ENCODE data around the gene SRGN.

The SRGN gene

DNA sequence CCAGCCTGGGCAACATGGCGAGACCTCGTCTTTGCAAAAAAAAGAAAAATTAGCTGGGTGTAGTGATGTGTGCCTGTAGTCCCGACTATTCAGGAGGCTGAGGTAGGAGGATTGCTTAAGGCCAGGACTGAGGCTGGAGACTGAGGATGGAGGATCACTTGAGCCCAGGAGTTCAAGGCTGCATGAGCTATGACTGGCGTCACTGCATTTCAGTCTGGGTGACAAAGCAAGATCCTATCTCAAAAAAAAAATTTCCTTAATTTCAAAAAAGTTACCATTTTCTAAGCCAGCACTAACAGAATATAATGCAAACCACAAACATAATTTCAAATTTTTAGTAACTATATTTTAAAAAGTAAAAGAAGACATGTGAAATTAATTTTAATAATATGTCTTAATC lies 13.4 kb upstream of the SRGN start:
- Histone ChIP-seq H3K9me3 (ENCODE audit: control insufficient read depth in 1 of 2, low read length in 2 of 2) (no peaks in the 10 kb centered on the region), H3K36me3 (ENCODE audit: control insufficient read depth in 1 of 2, insufficient read depth in 2 of 2, low read length in 2 of 2) (no peaks in the 10 kb centered on the region), H3K4me1 (ENCODE audit: control insufficient read depth in 1 of 2, insufficient read depth in 2 of 2, low read length in 2 of 2) (no peaks in the 10 kb centered on the region), H3K27ac (ENCODE audit: low read length) (no peak overlapping the region), H3K4me3 (ENCODE audit: low read depth in 1 of 2, low read length in 2 of 2) (no peak overlapping the region), H3K27me3 (ENCODE audit: low read depth, low read length) (no peaks in the 10 kb centered on the region)

GRCh38 chr10:69075431-69075830 lies 12.5 kb upstream of the SRGN start:
- Histone ChIP-seq H3K27ac (ENCODE audit: low read length) (no peak overlapping the region), H3K27me3 (ENCODE audit: low read depth, low read length) (no peaks in the 10 kb centered on the region), H3K4me1 (ENCODE audit: control insufficient read depth in 1 of 2, insufficient read depth in 2 of 2, low read length in 2 of 2) (no peaks in the 10 kb centered on the region), H3K4me3 (ENCODE audit: low read depth in 1 of 2, low read length in 2 of 2) (no peak overlapping the region), H3K36me3 (ENCODE audit: control insufficient read depth in 1 of 2, insufficient read depth in 2 of 2, low read length in 2 of 2) (no peaks in the 10 kb centered on the region), H3K9me3 (ENCODE audit: control insufficient read depth in 1 of 2, low read length in 2 of 2) (no peaks in the 10 kb centered on the region)

GRCh38 chr10:69078311-69078710 lies 9.6 kb upstream of the SRGN start:
- Histone ChIP-seq H3K9me3 (ENCODE audit: control insufficient read depth in 1 of 2, low read length in 2 of 2) (no peaks in the 10 kb centered on the region), H3K36me3 (ENCODE audit: control insufficient read depth in 1 of 2, insufficient read depth in 2 of 2, low read length in 2 of 2) (no peaks in the 10 kb centered on the region)

DNA sequence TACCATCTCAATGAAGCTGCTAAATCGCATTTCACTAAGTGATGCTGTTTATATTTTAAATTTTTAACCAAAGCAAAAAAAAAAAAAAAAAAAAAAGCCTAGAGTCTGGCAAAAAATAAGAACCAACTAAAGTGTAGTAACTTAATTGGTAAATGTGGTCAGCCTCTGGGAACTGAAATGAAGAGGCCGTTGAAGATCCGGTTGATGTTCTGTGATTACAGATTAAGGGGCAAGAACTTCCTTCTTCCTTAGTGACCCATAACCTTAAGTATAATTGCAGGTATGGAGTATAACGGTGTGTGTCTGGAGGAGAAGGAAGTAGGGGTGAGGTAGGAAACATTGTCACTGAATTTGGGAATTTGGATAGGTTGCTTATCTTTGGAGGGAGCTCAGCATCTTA lies 7.7 kb upstream of the SRGN start:
- H3K4me1 ChIP-seq (ENCODE audit: control insufficient read depth in 1 of 2, insufficient read depth in 2 of 2, low read length in 2 of 2) = no peaks in the 10 kb centered on the region
- no peaks in the 10 kb centered on the region for H3K9me3 ChIP-seq (ENCODE audit: control insufficient read depth in 1 of 2, low read length in 2 of 2)
- H3K4me3 ChIP-seq (ENCODE audit: low read depth in 1 of 2, low read length in 2 of 2) = no peak overlapping the region
- no peaks in the 10 kb centered on the region for H3K36me3 ChIP-seq (ENCODE audit: control insufficient read depth in 1 of 2, insufficient read depth in 2 of 2, low read length in 2 of 2)
- H3K27me3 ChIP-seq (ENCODE audit: low read depth, low read length) = no peaks in the 10 kb centered on the region
- no peak overlapping the region for H3K27ac ChIP-seq (ENCODE audit: low read length)

More at GRCh38 chr10:69078311-69078710, 9.6 kb upstream of the SRGN start:
- Histone ChIP-seq H3K4me3 (ENCODE audit: low read depth in 1 of 2, low read length in 2 of 2) (no peak overlapping the region), H3K27me3 (ENCODE audit: low read depth, low read length) (no peaks in the 10 kb centered on the region), H3K4me1 (ENCODE audit: control insufficient read depth in 1 of 2, insufficient read depth in 2 of 2, low read length in 2 of 2) (no peaks in the 10 kb centered on the region), H3K27ac (ENCODE audit: low read length) (no peak overlapping the region)

DNA sequence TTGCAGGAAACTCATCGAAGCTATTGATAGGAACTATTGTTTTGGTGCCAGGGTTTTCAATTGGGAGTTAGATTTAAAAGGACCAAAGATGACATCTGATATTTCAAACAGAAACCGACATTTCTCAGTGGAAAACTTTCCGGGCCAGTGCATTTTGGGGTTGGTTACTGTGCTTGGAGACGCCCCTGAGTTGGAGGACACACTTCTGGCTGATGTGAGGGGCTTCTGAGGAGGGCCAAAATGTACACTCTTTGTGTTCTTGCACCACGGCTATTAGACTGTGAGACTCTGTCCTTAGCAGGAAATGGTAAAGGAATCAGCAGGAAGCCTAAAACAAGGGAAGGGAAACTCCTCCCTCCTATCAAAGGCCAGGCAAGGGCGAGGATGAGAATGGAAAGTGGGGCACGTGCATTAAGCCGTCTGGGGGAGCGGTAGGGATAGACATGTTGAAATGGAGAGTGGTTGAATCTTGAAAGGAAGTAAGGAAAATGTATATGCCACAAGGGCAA lies 1.8 kb upstream of the SRGN start:
- H3K4me1 ChIP-seq (ENCODE audit: control insufficient read depth in 1 of 2, insufficient read depth in 2 of 2, low read length in 2 of 2) = no peaks in the 10 kb centered on the region
- H3K27me3 ChIP-seq (ENCODE audit: low read depth, low read length) = no peaks in the 10 kb centered on the region
- H3K36me3 ChIP-seq (ENCODE audit: control insufficient read depth in 1 of 2, insufficient read depth in 2 of 2, low read length in 2 of 2) = peaks cover 0 to 8% of the 10 kb centered on the region in 2 donors
- no peaks in the 10 kb centered on the region for H3K9me3 ChIP-seq (ENCODE audit: control insufficient read depth in 1 of 2, low read length in 2 of 2)
- peak overlapping the region; percentile 67 for H3K27ac ChIP-seq (ENCODE audit: low read length)
- H3K4me3 ChIP-seq (ENCODE audit: low read depth in 1 of 2, low read length in 2 of 2) = peak overlapping the region; percentile 24 to 42

DNA sequence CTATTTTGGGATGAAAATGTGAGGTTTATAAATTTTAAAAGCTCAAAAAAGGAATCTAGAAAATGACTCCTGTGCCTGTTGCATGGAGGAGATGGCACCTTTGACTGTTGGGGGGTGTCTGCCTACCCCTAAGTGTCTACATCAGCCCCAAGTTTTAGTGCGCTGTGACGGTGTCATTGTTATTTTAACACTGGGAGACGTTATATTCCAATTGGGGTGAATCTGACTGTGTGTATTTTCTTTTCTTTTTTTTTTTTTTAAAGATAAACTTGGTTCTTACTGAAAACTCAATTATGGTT lies 517 bp downstream of the SRGN start:
- no peaks in the 10 kb centered on the region for H3K4me1 ChIP-seq (ENCODE audit: control insufficient read depth in 1 of 2, insufficient read depth in 2 of 2, low read length in 2 of 2)
- no peaks in the 10 kb centered on the region for H3K9me3 ChIP-seq (ENCODE audit: control insufficient read depth in 1 of 2, low read length in 2 of 2)

DNA sequence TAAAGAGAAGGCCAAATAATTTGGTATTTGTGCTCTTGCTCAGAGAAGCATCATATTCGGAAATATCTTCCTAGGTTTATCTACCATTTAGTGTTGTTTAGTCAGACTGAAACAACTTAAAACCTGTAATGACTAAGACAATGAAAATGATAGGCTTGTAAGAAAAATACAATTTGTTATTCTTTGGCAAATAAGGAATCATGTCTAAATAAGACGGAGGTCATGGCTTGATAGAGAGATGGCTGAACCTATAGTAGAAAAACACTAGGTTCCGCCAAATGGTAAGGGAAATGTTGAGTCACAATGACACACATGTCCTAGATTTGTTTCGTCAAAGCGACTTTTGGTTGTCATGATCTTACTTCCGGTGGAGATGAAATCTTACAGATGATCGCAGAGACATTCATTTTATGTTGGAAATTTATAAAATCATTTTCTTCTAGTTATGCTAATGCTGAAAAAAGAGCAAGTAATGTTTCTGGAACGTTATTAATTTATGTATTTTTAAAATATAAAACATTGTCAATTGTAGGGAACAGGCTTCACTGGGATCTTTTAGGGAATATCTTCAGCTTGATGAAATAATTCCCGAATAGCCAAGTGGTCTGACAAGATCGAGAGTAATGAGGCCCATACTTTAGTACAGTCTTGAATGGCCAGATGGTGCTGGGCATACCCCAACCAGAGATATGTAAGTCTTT lies 1.0 kb downstream of the SRGN start:
- H3K4me1 ChIP-seq (ENCODE audit: control insufficient read depth in 1 of 2, insufficient read depth in 2 of 2, low read length in 2 of 2) = no peaks in the 10 kb centered on the region
- H3K27ac ChIP-seq (ENCODE audit: low read length) = peak overlapping the region; percentile 97
- H3K4me3 ChIP-seq (ENCODE audit: low read depth in 1 of 2, low read length in 2 of 2) = peak overlapping the region; percentile 49 to 57

More for the DNA sequence above, 517 bp downstream of the SRGN start:
- Histone ChIP-seq H3K27ac (ENCODE audit: low read length) (peak overlapping the region; percentile 97), H3K36me3 (ENCODE audit: control insufficient read depth in 1 of 2, insufficient read depth in 2 of 2, low read length in 2 of 2) (peaks cover 0 to 8% of the 10 kb centered on the region in 2 donors), H3K27me3 (ENCODE audit: low read depth, low read length) (no peaks in the 10 kb centered on the region), H3K4me3 (ENCODE audit: low read depth in 1 of 2, low read length in 2 of 2) (peak overlapping the region; percentile 49 to 57)

DNA sequence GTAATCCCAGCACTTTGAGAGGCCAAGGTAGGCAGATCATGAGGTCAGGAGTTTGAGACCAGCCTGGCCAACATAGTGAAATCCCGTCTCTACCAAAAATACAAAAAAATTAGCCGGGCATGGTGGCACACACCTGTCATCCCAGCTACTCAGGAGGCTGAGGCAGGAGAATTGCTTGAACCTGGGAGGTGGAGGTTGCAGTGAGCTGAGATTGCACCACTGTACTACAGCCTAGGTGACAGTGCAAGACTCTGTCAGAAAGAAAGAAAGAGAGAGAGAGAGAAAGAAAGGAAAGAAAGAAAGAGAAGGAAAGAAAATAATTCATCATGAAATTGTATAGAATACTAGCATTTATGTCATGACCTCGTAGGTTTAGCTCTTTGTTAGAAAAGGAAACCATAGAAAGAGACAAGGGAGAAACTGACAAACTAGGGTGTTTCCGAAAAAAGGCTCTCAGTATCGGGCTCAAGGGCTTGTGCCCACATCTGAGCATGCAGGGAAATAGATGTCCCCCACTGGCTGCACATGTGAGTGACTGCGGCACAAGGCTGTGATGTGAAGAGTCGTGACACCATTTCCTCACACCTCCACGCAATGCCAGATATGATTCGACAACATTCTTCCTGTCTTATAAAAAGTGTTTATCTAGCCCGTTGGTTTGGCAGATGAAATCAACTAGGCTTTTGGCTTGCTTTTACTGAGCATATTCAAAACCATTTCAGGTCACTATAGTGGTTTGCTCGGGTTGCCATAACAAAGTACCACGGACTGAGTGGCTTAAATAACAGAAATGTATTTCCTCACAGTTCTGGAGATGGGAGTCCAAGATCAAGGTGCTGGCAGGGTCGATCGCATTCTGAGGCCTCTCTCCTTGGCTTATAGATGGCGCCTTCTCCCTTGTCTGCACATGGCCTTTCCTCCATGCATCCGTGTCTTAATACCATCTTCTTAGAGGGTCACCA lies 2.0 kb downstream of the SRGN start:
- Histone ChIP-seq H3K4me1 (ENCODE audit: control insufficient read depth in 1 of 2, insufficient read depth in 2 of 2, low read length in 2 of 2) (no peaks in the 10 kb centered on the region), H3K27me3 (ENCODE audit: low read depth, low read length) (no peaks in the 10 kb centered on the region), H3K4me3 (ENCODE audit: low read depth in 1 of 2, low read length in 2 of 2) (peak overlapping the region; percentile 45 to 57), H3K36me3 (ENCODE audit: control insufficient read depth in 1 of 2, insufficient read depth in 2 of 2, low read length in 2 of 2) (peaks cover 0 to 8% of the 10 kb centered on the region in 2 donors), H3K27ac (ENCODE audit: low read length) (peak overlapping the region; percentile 97), H3K9me3 (ENCODE audit: control insufficient read depth in 1 of 2, low read length in 2 of 2) (no peaks in the 10 kb centered on the region)

More for the DNA sequence above, 1.0 kb downstream of the SRGN start:
- Histone ChIP-seq H3K9me3 (ENCODE audit: control insufficient read depth in 1 of 2, low read length in 2 of 2) (no peaks in the 10 kb centered on the region), H3K36me3 (ENCODE audit: control insufficient read depth in 1 of 2, insufficient read depth in 2 of 2, low read length in 2 of 2) (peaks cover 0 to 8% of the 10 kb centered on the region in 2 donors), H3K27me3 (ENCODE audit: low read depth, low read length) (no peaks in the 10 kb centered on the region)

- Histone ChIP-seq H3K9me3 (ENCODE audit: control insufficient read depth in 1 of 2, low read length in 2 of 2) (no peaks in the 10 kb centered on the region), H3K27ac (ENCODE audit: low read length) (peak overlapping the region; percentile 97), H3K36me3 (ENCODE audit: control insufficient read depth in 1 of 2, insufficient read depth in 2 of 2, low read length in 2 of 2) (peaks cover 0 to 8% of the 10 kb centered on the region in 2 donors), H3K27me3 (ENCODE audit: low read depth, low read length) (no peaks in the 10 kb centered on the region), H3K4me3 (ENCODE audit: low read depth in 1 of 2, low read length in 2 of 2) (peak overlapping the region; percentile 45 to 57), H3K4me1 (ENCODE audit: control insufficient read depth in 1 of 2, insufficient read depth in 2 of 2, low read length in 2 of 2) (no peaks in the 10 kb centered on the region)
Measured at GRCh38 chr10:69090685-69091084, 2.8 kb downstream of the SRGN start.

- Histone ChIP-seq H3K4me1 (ENCODE audit: control insufficient read depth in 1 of 2, insufficient read depth in 2 of 2, low read length in 2 of 2) (no peaks in the 10 kb centered on the region), H3K36me3 (ENCODE audit: control insufficient read depth in 1 of 2, insufficient read depth in 2 of 2, low read length in 2 of 2) (peaks cover 0 to 8% of the 10 kb centered on the region in 2 donors), H3K4me3 (ENCODE audit: low read depth in 1 of 2, low read length in 2 of 2) (peak overlapping the region; percentile 45 to 57), H3K9me3 (ENCODE audit: control insufficient read depth in 1 of 2, low read length in 2 of 2) (no peaks in the 10 kb centered on the region), H3K27ac (ENCODE audit: low read length) (peak overlapping the region; percentile 97), H3K27me3 (ENCODE audit: low read depth, low read length) (no peaks in the 10 kb centered on the region)
Measured at GRCh38 chr10:69091143-69091651, 3.3 kb downstream of the SRGN start.
